Measurements from ENCODE around the gene KDM4C. TPM values are rescaled to one million over a fixed set of nuclear protein-coding genes. Genes with fewer than 3 reads are reported as not detected.

The KDM4C gene
- total and polyA plus RNA-seq, 8 donors: 6.7 to 129 (median 79.9) TPM

- H3K27ac ChIP-seq: no peak overlapping the region
- H3K27me3 ChIP-seq: no peaks in the 10 kb centered on the region
- H3K36me3 ChIP-seq: peaks cover 9 to 69% (median 59%) of the 10 kb centered on the region in 4 donors
- intact Hi-C loops (cut with DNase I; ENCODE audit: low total_unique reads): no loop called here
- TF ChIP-seq POLR2A (IDR thresholded peaks at IDR 0.05) (no peak), EP300 (IDR thresholded peaks at IDR 0.05) (no peak), POLR2AphosphoS5 (IDR thresholded peaks at IDR 0.05) (no peak)
- TF ChIP-seq, protein P1, sequence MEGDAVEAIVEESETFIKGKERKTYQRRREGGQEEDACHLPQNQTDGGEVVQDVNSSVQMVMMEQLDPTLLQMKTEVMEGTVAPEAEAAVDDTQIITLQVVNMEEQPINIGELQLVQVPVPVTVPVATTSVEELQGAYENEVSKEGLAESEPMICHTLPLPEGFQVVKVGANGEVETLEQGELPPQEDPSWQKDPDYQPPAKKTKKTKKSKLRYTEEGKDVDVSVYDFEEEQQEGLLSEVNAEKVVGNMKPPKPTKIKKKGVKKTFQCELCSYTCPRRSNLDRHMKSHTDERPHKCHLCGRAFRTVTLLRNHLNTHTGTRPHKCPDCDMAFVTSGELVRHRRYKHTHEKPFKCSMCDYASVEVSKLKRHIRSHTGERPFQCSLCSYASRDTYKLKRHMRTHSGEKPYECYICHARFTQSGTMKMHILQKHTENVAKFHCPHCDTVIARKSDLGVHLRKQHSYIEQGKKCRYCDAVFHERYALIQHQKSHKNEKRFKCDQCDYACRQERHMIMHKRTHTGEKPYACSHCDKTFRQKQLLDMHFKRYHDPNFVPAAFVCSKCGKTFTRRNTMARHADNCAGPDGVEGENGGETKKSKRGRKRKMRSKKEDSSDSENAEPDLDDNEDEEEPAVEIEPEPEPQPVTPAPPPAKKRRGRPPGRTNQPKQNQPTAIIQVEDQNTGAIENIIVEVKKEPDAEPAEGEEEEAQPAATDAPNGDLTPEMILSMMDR (IDR thresholded peaks at IDR 0.05): no peak
- 83 to 91% (median 89%) methylated on average over 7 of the region's 7 CpGs for WGBS, 5 donors
- H3K4me1 ChIP-seq: peaks cover 0 to 11% (median 4%) of the 10 kb centered on the region in 4 donors
- no peak for DNase-seq
- no peaks in the 10 kb centered on the region for H3K9me3 ChIP-seq
- no peak overlapping the region for H3K4me3 ChIP-seq
Measured at GRCh38 chr9:7174301-7174700, 416.5 kb downstream of the KDM4C start.

DNA sequence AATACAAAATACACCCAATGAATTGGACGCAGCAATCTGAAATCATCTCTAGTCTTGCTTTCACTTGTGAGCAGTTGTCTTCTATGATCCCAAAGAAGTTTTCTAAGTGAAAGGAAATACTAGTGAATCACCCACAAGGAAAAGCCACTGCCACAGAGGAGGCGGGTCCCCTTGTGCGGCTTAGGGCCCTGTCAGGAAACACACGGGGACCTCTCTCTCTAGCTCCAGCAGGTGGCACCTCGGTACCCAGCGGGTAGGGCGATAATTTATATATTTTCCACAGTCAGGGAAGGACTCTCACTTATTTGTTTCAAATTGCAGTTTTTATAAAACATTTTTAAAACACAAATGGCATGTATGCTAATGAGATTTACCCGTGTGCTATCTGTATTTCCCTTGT, 417.1 kb downstream of the KDM4C start:
- Histone ChIP-seq H3K27me3 (no peaks in the 10 kb centered on the region), H3K36me3 (peaks cover 7 to 65% (median 53%) of the 10 kb centered on the region in 4 donors), H3K4me1 (peaks cover 0 to 11% (median 4%) of the 10 kb centered on the region in 4 donors), H3K27ac (no peak overlapping the region), H3K9me3 (no peaks in the 10 kb centered on the region), H3K4me3 (no peak overlapping the region)
- WGBS, 5 donors: 88 to 96% (median 93%) methylated on average over 8 of the region's 8 CpGs
- DNase-seq: no peak
- intact Hi-C loops (cut with DNase I; ENCODE audit: low total_unique reads): no loop called here
- no peak for TF ChIP-seq EP300 (IDR thresholded peaks at IDR 0.05)
- TF ChIP-seq POLR2AphosphoS5 (IDR thresholded peaks at IDR 0.05): no peak
- TF ChIP-seq, protein P1 (IDR thresholded peaks at IDR 0.05): no peak
- no peak for TF ChIP-seq POLR2A (IDR thresholded peaks at IDR 0.05)

DNA sequence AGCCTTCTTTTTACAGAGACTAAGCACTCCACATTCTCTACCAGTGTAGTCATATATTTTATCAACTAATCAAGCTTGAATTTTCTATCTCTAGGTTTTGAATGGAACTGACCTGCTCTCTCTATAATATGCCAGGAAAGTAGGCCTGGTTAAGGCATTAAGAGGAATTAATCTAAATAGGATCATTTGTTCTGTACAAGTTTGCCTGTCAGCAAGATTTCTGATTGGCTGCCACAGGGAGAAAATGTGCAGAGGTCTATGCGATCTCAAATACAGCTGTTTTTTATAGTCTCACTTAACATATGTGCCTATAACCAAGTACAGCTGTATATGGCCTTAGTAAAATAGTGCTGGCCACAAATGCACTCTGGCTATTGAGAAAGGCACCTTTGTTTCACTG, 418.8 kb downstream of the KDM4C start:
- peaks cover 0 to 66% (median 40%) of the 10 kb centered on the region in 4 donors for H3K36me3 ChIP-seq
- peaks cover 0 to 11% (median 4%) of the 10 kb centered on the region in 4 donors for H3K4me1 ChIP-seq
- no peak for DNase-seq
- intact Hi-C loops (cut with DNase I; ENCODE audit: low total_unique reads): no loop called here
- TF ChIP-seq POLR2AphosphoS5 (IDR thresholded peaks at IDR 0.05): no peak
- no peak for TF ChIP-seq EP300 (IDR thresholded peaks at IDR 0.05)
- TF ChIP-seq POLR2A (IDR thresholded peaks at IDR 0.05): no peak
- TF ChIP-seq, protein P1 (IDR thresholded peaks at IDR 0.05): no peak
- H3K4me3 ChIP-seq: no peak overlapping the region
- WGBS, 5 donors: 84 to 92% (median 90%) methylated on average over 1 of the region's 1 CpG
- no peak overlapping the region for H3K27ac ChIP-seq
- no peaks in the 10 kb centered on the region for H3K27me3 ChIP-seq
- no peaks in the 10 kb centered on the region for H3K9me3 ChIP-seq

DNA sequence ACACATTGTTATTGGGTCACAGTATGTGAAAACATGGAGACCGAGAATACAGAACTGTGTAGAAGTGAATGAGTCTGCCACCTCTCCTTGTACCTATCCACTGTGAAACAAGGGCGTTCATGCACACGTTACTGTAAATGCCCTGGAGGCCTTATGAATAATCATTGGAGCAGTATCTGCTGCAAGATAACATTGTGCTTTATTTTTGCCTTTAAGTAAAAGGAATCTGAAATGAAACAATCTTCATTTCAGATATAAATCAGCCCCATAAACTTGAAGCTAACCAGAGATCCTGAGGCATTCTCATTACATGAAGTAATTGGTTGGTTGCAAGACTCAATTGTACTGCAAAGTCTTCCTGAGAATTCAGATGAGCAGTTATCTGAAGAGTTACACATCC, 419.6 kb downstream of the KDM4C start:
- Histone ChIP-seq H3K4me3 (no peak overlapping the region), H3K27me3 (no peaks in the 10 kb centered on the region), H3K9me3 (no peaks in the 10 kb centered on the region), H3K36me3 (peaks cover 0 to 70% (median 37%) of the 10 kb centered on the region in 4 donors), H3K4me1 (peaks cover 0 to 7% (median 3%) of the 10 kb centered on the region in 4 donors), H3K27ac (no peak overlapping the region)
- WGBS, 5 donors: 84 to 93% (median 89%) methylated on average over 3 of the region's 3 CpGs
- intact Hi-C loops (cut with DNase I; ENCODE audit: low total_unique reads): no loop called here
- no peak for DNase-seq
- TF ChIP-seq POLR2A (IDR thresholded peaks at IDR 0.05) (no peak), POLR2AphosphoS5 (IDR thresholded peaks at IDR 0.05) (no peak)

DNA sequence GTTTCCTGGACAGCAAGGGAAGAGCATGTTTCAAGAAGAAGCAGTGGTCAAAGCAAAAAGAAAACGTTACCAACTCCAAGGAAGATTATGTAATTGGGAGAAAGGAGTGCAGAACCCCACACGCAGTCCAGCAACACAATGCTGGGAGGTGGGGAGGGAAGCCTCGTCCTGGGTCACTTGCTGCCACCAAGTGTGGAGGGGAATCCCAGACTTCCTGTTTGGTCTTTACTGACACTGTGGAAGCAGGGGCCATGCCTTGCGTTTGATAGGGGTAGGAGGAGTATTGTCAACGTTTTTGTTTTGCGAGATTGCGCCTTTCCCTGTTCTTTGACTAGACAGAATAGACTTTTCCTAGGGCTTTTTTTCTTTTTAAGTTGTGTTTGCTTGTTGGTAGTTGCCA, 421.0 kb downstream of the KDM4C start:
- Histone ChIP-seq H3K4me3 (no peak overlapping the region), H3K27ac (no peak overlapping the region), H3K27me3 (no peaks in the 10 kb centered on the region), H3K9me3 (no peaks in the 10 kb centered on the region), H3K4me1 (peaks cover 0 to 1% (median 0%) of the 10 kb centered on the region in 4 donors), H3K36me3 (peaks cover 0 to 70% (median 35%) of the 10 kb centered on the region in 4 donors)
- intact Hi-C loops (cut with DNase I; ENCODE audit: low total_unique reads): no loop called here
- TF ChIP-seq POLR2A (IDR thresholded peaks at IDR 0.05): no peak
- no peak for TF ChIP-seq EP300 (IDR thresholded peaks at IDR 0.05)
- TF ChIP-seq POLR2AphosphoS5 (IDR thresholded peaks at IDR 0.05): no peak
- TF ChIP-seq, protein P1 (IDR thresholded peaks at IDR 0.05): no peak
- DNase-seq: no peak
- 57 to 72% (median 64%) methylated on average over 7 of the region's 7 CpGs for WGBS, 5 donors
